Measurements from ENCODE around the gene EMC10.
A peak's percentile ranks its signal among the peaks of the same experiment; 100 is the strongest.

The EMC10 gene

GRCh38 chr19:50511069-50511822 lies 34.9 kb downstream of the EMC10 start, which contains the start of gene JOSD2 (continued):
- TF ChIP-seq PRDM1 (tag by site-specific recombination; IDR thresholded peaks at IDR 0.05) (peak; percentile 81), ZNF555 (tag by site-specific recombination; conservative IDR thresholded peaks at IDR 0.05) (no peak), ZNF132 (tag by site-specific recombination; IDR thresholded peaks at IDR 0.05; ENCODE audit: borderline replicate concordance) (no peak), YY1 (tag by site-specific recombination; IDR thresholded peaks at IDR 0.05) (0 out of 2 replicates have a peak, but pooled peaks have one; percentile 23), ZNF121 (tag by site-specific recombination; IDR thresholded peaks at IDR 0.05) (0 out of 2 replicates have a peak, but pooled peaks have one; percentile 29), ZNF621 (tag by site-specific recombination; IDR thresholded peaks at IDR 0.05) (no peak), ZNF140 (tag by site-specific recombination; IDR thresholded peaks at IDR 0.05) (no peak), YY2 (tag by site-specific recombination; IDR thresholded peaks at IDR 0.05) (0 out of 2 replicates have a peak, but pooled peaks have one; percentile 73), ZNF394 (tag by site-specific recombination; IDR thresholded peaks at IDR 0.05; ENCODE audit: borderline replicate concordance) (peak; percentile 67), ZNF155 (tag by site-specific recombination; IDR thresholded peaks at IDR 0.05) (no peak), WT1 (tag by site-specific recombination; IDR thresholded peaks at IDR 0.05) (peak; percentile 22; the same call in 1 of the 2 replicates), ZNF514 (tag by site-specific recombination; IDR thresholded peaks at IDR 0.05) (no peak), ZNF623 (tag by site-specific recombination; IDR thresholded peaks at IDR 0.05) (no peak), ZNF174 (tag by site-specific recombination; IDR thresholded peaks at IDR 0.05) (no peak), ZFP37 (tag by site-specific recombination; IDR thresholded peaks at IDR 0.05) (peak; percentile 69; the same call in 1 of the 2 replicates), ZNF660 (tag by site-specific recombination; IDR thresholded peaks at IDR 0.05) (peak; percentile 64; the same call in 1 of the 2 replicates), ZSCAN23 (tag by site-specific recombination; IDR thresholded peaks at IDR 0.05) (no peak), ZNF37A (tag by site-specific recombination; IDR thresholded peaks at IDR 0.05) (no peak), ZNF792 (tag by site-specific recombination; IDR thresholded peaks at IDR 0.05) (no peak), ZNF24 (tag by site-specific recombination; IDR thresholded peaks at IDR 0.05) (peak; percentile 86), PATZ1 (tag by site-specific recombination; IDR thresholded peaks at IDR 0.05) (peak; percentile 95), ZBTB1 (tag by site-specific recombination; IDR thresholded peaks at IDR 0.05) (no peak), ZNF19 (tag by site-specific recombination; IDR thresholded peaks at IDR 0.05; ENCODE audit: low read depth) (no peak), ZNF23 (tag by site-specific recombination; IDR thresholded peaks at IDR 0.05; ENCODE audit: borderline replicate concordance) (no peak), ZNF221 (tag by site-specific recombination; IDR thresholded peaks at IDR 0.05; ENCODE audit: borderline replicate concordance) (no peak), OVOL3 (tag by site-specific recombination; IDR thresholded peaks at IDR 0.05) (peak; percentile 48; the same call in 1 of the 2 replicates), REPIN1 (tag by site-specific recombination; IDR thresholded peaks at IDR 0.05; ENCODE audit: low read depth) (no peak), ZNF521 (tag by site-specific recombination; IDR thresholded peaks at IDR 0.05) (no peak), ZNF658 (tag by site-specific recombination; IDR thresholded peaks at IDR 0.05) (no peak), ZBTB7A (tag by site-specific recombination; IDR thresholded peaks at IDR 0.05; ENCODE audit: low read depth) (peak; percentile 79; the same call in 1 of the 2 replicates)
- TF ChIP-seq, protein P1, sequence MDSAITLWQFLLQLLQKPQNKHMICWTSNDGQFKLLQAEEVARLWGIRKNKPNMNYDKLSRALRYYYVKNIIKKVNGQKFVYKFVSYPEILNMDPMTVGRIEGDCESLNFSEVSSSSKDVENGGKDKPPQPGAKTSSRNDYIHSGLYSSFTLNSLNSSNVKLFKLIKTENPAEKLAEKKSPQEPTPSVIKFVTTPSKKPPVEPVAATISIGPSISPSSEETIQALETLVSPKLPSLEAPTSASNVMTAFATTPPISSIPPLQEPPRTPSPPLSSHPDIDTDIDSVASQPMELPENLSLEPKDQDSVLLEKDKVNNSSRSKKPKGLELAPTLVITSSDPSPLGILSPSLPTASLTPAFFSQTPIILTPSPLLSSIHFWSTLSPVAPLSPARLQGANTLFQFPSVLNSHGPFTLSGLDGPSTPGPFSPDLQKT (IDR thresholded peaks at IDR 0.05; ENCODE audit: borderline replicate concordance, low read depth, low read length): no peak; the same call in 1 of the 2 replicates
- TF ChIP-seq, protein P2, sequence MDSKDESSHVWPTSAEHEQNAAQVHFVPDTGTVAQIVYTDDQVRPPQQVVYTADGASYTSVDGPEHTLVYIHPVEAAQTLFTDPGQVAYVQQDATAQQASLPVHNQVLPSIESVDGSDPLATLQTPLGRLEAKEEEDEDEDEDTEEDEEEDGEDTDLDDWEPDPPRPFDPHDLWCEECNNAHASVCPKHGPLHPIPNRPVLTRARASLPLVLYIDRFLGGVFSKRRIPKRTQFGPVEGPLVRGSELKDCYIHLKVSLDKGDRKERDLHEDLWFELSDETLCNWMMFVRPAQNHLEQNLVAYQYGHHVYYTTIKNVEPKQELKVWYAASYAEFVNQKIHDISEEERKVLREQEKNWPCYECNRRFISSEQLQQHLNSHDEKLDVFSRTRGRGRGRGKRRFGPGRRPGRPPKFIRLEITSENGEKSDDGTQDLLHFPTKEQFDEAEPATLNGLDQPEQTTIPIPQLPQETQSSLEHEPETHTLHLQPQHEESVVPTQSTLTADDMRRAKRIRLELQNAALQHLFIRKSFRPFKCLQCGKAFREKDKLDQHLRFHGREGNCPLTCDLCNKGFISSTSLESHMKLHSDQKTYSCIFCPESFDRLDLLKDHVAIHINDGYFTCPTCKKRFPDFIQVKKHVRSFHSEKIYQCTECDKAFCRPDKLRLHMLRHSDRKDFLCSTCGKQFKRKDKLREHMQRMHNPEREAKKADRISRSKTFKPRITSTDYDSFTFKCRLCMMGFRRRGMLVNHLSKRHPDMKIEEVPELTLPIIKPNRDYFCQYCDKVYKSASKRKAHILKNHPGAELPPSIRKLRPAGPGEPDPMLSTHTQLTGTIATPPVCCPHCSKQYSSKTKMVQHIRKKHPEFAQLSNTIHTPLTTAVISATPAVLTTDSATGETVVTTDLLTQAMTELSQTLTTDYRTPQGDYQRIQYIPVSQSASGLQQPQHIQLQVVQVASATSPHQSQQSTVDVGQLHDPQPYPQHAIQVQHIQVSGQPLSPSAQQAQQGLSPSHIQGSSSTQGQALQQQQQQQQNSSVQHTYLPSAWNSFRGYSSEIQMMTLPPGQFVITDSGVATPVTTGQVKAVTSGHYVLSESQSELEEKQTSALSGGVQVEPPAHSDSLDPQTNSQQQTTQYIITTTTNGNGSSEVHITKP (tag by site-specific recombination; IDR thresholded peaks at IDR 0.05): peak; percentile 63
- TF ChIP-seq, protein P3, sequence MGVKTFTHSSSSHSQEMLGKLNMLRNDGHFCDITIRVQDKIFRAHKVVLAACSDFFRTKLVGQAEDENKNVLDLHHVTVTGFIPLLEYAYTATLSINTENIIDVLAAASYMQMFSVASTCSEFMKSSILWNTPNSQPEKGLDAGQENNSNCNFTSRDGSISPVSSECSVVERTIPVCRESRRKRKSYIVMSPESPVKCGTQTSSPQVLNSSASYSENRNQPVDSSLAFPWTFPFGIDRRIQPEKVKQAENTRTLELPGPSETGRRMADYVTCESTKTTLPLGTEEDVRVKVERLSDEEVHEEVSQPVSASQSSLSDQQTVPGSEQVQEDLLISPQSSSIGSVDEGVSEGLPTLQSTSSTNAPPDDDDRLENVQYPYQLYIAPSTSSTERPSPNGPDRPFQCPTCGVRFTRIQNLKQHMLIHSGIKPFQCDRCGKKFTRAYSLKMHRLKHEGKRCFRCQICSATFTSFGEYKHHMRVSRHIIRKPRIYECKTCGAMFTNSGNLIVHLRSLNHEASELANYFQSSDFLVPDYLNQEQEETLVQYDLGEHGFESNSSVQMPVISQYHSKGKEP (tag by site-specific recombination; IDR thresholded peaks at IDR 0.05): no peak; the same call in 1 of the 2 replicates

Data from HEK293 (cell line).